Measurements from ENCODE around the gene MBD3L1. TPM values are rescaled to one million over a fixed set of nuclear protein-coding genes. Genes with fewer than 3 reads are reported as not detected.

MBD3L1 gene
- total and polyA plus RNA-seq, 4 experiments from 2014 or later: not detected

DNA sequence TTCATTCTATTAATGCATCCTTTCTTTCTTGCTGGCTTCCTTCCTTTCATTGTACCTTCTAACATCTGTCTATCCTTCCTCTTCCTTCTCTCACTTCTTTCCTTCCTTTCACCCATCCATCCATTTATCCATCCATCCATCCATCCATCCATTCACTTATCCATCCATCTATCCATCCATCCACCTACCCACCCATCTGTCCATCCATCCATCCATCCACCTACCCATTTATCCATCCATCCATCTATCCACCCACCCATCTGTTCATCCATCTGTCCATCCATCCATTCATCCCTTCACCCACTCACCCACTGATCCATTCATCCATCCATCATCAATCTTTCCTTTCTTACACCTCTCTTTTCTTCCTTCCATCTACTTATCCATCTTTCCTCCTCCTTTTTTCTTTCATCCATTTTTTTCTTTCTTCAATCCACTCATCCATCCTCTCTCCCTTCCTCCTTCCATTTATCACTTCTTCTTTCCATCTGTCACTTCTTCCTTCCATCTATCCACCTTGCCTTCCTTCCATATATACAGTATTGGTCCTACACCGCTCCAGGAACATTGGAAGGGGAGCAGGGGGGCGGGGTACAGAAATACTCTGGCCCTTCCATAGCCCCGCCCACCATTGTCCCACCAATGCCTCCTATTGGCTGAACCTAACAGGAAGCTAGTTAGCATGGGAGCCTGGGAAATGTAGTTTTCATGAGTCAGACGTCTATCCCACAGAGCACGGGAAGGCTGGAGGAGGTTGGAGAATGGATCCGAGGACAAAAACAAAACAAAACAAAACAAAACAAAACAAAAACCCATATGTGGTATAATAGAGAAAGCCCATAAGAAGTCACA, 45.9 kb downstream of the MBD3L1 start:
- Histone ChIP-seq H3K36me3 (ENCODE audit: insufficient read depth, low read length) (no peaks in the 10 kb centered on the region), H3K4me1 (ENCODE audit: insufficient read depth, low read length) (no peaks in the 10 kb centered on the region), H3K9me3 (ENCODE audit: control insufficient read depth in 1 of 2, low read length in 2 of 2) (no peaks in the 10 kb centered on the region), H3K4me3 (ENCODE audit: low read length in 2 of 2) (no peak overlapping the region), H3K27me3 (ENCODE audit: insufficient read depth, low read length) (peaks cover 3% of the 10 kb centered on the region), H3K27ac (ENCODE audit: low read depth, low read length) (no peak overlapping the region)
- Mint-ChIP-seq H3K36me3 (peaks cover 0 to 3% of the 10 kb centered on the region in 2 donors), H3K4me1 (no peaks in the 10 kb centered on the region), H3K27ac (no peak overlapping the region), H3K4me3 (no peak overlapping the region), H3K27me3 (peaks cover 22 to 25% of the 10 kb centered on the region in 2 donors), H3K9me3 (peaks cover 0 to 27% (median 16%) of the 10 kb centered on the region in 8 donors)
- intact Hi-C loops (cut with micrococcal nuclease): no loop called here
- ChIA-PET CTCF (ENCODE audit: partially characterized antibody) (no interaction called here), POLR2A (ENCODE audit: partially characterized antibody) (no interaction called here)
- DNase-seq: no peak

DNA sequence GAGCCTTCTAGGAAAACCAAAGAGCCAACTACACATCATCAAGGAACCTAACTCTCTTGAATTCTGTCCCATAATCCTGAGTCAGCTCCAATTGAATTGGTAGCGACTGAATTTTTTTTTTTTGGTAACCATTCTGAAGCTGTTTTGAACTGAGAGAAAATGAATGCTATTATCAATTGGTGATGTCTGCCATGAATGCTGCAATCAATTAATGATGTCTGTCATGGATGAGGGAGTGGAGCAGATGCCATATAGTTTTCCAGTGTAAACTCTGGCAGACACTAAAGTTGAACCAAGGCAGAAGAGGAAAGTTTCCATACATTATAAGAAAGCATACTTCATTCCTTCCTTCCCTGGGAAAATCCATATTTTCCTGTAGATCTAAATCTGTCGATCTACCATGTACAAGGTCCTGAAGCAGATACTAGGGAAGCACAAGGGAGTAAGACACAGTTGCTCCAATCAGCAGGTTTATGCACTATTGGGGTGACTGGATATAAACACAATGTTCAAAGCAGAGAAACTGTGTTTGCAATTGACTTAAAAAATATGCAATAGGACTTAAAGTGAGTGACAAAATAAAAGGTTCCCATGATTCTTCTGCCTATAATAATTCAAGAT, 48.8 kb downstream of the MBD3L1 start:
- ChIA-PET CTCF (ENCODE audit: partially characterized antibody) (no interaction called here), POLR2A (ENCODE audit: partially characterized antibody) (no interaction called here)
- Histone ChIP-seq H3K9me3 (ENCODE audit: control insufficient read depth in 1 of 2, low read length in 2 of 2) (no peaks in the 10 kb centered on the region), H3K27ac (ENCODE audit: low read depth, low read length) (no peak overlapping the region), H3K36me3 (ENCODE audit: insufficient read depth, low read length) (no peaks in the 10 kb centered on the region), H3K27me3 (ENCODE audit: insufficient read depth, low read length) (peaks cover 3% of the 10 kb centered on the region), H3K4me1 (ENCODE audit: insufficient read depth, low read length) (no peaks in the 10 kb centered on the region), H3K4me3 (ENCODE audit: low read length in 2 of 2) (no peak overlapping the region)
- intact Hi-C loops (cut with micrococcal nuclease): no loop called here
- peaks cover 0 to 27% (median 16%) of the 10 kb centered on the region in 8 donors for H3K9me3 Mint-ChIP-seq
- H3K4me3 Mint-ChIP-seq: no peak overlapping the region
- H3K27ac Mint-ChIP-seq: no peak overlapping the region
- no peaks in the 10 kb centered on the region for H3K4me1 Mint-ChIP-seq
- DNase-seq: no peak
- peaks cover 20% of the 10 kb centered on the region in 2 donors for H3K27me3 Mint-ChIP-seq
- H3K36me3 Mint-ChIP-seq: peaks cover 0 to 3% of the 10 kb centered on the region in 2 donors

DNA sequence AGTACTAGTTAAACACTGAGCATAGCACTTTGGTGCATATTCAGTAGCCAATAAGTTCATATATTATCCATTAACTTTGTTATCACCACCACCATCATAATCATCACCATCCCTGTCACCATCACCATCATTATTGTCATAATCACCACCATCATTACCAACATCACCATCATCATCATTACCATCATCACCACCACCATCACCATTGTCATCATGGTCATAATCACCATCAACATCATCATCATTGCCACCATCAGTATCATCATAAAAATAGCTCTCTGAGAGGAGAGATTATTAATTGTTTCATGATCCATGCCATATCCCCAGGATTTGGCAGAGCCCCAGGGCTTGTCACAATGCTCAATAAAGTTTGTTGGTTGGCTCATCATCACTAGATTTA, 49.3 kb downstream of the MBD3L1 start:
- Mint-ChIP-seq H3K27me3 (peaks cover 20% of the 10 kb centered on the region in 2 donors), H3K36me3 (peaks cover 0 to 3% of the 10 kb centered on the region in 2 donors), H3K4me3 (no peak overlapping the region), H3K9me3 (peaks cover 0 to 27% (median 16%) of the 10 kb centered on the region in 8 donors), H3K4me1 (no peaks in the 10 kb centered on the region), H3K27ac (no peak overlapping the region)
- intact Hi-C loops (cut with micrococcal nuclease): no loop called here
- POLR2A ChIA-PET (ENCODE audit: partially characterized antibody): no interaction called here
- CTCF ChIA-PET (ENCODE audit: partially characterized antibody): no interaction called here
- H3K4me3 ChIP-seq (ENCODE audit: low read length in 2 of 2): no peak overlapping the region
- no peak for DNase-seq
- H3K4me1 ChIP-seq (ENCODE audit: insufficient read depth, low read length): no peaks in the 10 kb centered on the region
- no peak overlapping the region for H3K27ac ChIP-seq (ENCODE audit: low read depth, low read length)
- no peaks in the 10 kb centered on the region for H3K36me3 ChIP-seq (ENCODE audit: insufficient read depth, low read length)
- H3K9me3 ChIP-seq (ENCODE audit: control insufficient read depth in 1 of 2, low read length in 2 of 2): no peaks in the 10 kb centered on the region
- H3K27me3 ChIP-seq (ENCODE audit: insufficient read depth, low read length): peaks cover 3% of the 10 kb centered on the region

DNA sequence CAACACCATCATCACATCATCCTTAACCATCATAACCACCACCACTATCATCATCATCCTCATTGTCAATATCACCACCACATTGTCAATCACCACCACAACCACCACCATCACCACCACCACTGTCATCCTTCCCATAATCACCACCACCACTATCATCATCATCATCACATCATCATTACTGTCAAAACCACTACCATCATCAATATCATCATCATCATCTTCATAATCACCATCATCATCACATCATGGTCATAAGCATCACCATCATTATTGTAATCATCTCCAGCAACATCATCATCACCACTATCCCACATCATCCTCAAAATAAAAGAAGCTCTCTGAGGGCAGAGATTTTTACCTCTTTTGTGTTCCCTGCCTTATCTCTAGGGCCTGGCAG, 52.2 kb downstream of the MBD3L1 start:
- Mint-ChIP-seq H3K4me3 (no peak overlapping the region), H3K36me3 (no peaks in the 10 kb centered on the region), H3K27ac (no peak overlapping the region), H3K27me3 (peaks cover 4 to 6% of the 10 kb centered on the region in 2 donors), H3K4me1 (no peaks in the 10 kb centered on the region), H3K9me3 (peaks cover 0 to 18% (median 11%) of the 10 kb centered on the region in 8 donors)
- ChIA-PET CTCF (ENCODE audit: partially characterized antibody) (no interaction called here), POLR2A (ENCODE audit: partially characterized antibody) (no interaction called here)
- intact Hi-C loops (cut with micrococcal nuclease): no loop called here
- H3K4me1 ChIP-seq (ENCODE audit: insufficient read depth, low read length): no peaks in the 10 kb centered on the region
- no peak overlapping the region for H3K27ac ChIP-seq (ENCODE audit: low read depth, low read length)
- no peak overlapping the region for H3K4me3 ChIP-seq (ENCODE audit: low read length in 2 of 2)
- H3K9me3 ChIP-seq (ENCODE audit: control insufficient read depth in 1 of 2, low read length in 2 of 2): no peaks in the 10 kb centered on the region
- no peaks in the 10 kb centered on the region for H3K36me3 ChIP-seq (ENCODE audit: insufficient read depth, low read length)
- H3K27me3 ChIP-seq (ENCODE audit: insufficient read depth, low read length): no peaks in the 10 kb centered on the region
- DNase-seq: no peak

DNA sequence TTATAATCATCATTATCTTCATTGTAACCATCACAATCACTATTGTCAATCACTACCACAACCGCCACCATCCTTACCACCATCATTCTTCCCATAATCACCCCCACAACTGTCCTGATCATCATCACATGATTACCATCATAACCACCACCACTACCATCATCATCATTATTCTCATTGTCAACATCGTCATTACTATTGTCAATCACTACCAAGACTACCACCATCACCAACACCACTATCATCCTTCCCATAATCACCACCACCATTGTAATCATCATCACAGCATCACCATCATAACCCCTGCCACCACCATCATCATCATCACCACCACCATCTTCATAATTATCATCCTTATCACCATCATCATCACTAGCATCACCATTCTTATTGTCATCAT, 55.2 kb downstream of the MBD3L1 start:
- CTCF ChIA-PET (ENCODE audit: partially characterized antibody): no interaction called here
- Mint-ChIP-seq H3K27me3 (peaks cover 0 to under 1% of the 10 kb centered on the region in 2 donors), H3K9me3 (peaks cover 0 to 3% (median 0%) of the 10 kb centered on the region in 8 donors), H3K36me3 (no peaks in the 10 kb centered on the region), H3K4me3 (no peak overlapping the region), H3K27ac (no peak overlapping the region), H3K4me1 (no peaks in the 10 kb centered on the region)
- Histone ChIP-seq H3K27me3 (ENCODE audit: insufficient read depth, low read length) (no peaks in the 10 kb centered on the region), H3K36me3 (ENCODE audit: insufficient read depth, low read length) (no peaks in the 10 kb centered on the region), H3K4me3 (ENCODE audit: low read length in 2 of 2) (no peak overlapping the region), H3K9me3 (ENCODE audit: control insufficient read depth in 1 of 2, low read length in 2 of 2) (no peaks in the 10 kb centered on the region), H3K27ac (ENCODE audit: low read depth, low read length) (no peak overlapping the region), H3K4me1 (ENCODE audit: insufficient read depth, low read length) (no peaks in the 10 kb centered on the region)
- intact Hi-C loops (cut with micrococcal nuclease): no loop called here
- DNase-seq: no peak
- POLR2A ChIA-PET (ENCODE audit: partially characterized antibody): no interaction called here

DNA sequence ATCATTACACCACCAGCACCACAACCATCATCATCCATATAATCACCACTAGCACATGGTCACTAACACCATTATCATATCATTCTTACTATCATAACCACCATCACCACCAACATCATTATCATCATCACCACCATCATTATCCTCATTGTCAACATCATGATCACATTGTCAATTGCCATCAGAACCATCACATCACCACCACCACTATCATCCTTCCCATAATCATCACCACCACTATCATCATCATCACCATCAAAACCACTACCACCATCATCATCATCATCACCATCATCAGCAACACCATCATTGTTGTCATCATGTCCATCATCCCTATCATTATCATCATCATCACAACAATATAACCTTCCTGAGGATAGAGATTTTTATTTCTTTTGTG, 58.1 kb downstream of the MBD3L1 start:
- Mint-ChIP-seq H3K9me3 (no peaks in the 10 kb centered on the region), H3K27ac (no peak overlapping the region), H3K36me3 (no peaks in the 10 kb centered on the region), H3K4me3 (no peak overlapping the region), H3K4me1 (no peaks in the 10 kb centered on the region), H3K27me3 (no peaks in the 10 kb centered on the region)
- DNase-seq: no peak
- intact Hi-C loops (cut with micrococcal nuclease): no loop called here
- Histone ChIP-seq H3K36me3 (ENCODE audit: insufficient read depth, low read length) (no peaks in the 10 kb centered on the region), H3K27me3 (ENCODE audit: insufficient read depth, low read length) (no peaks in the 10 kb centered on the region), H3K4me1 (ENCODE audit: insufficient read depth, low read length) (no peaks in the 10 kb centered on the region), H3K9me3 (ENCODE audit: control insufficient read depth in 1 of 2, low read length in 2 of 2) (no peaks in the 10 kb centered on the region), H3K27ac (ENCODE audit: low read depth, low read length) (no peak overlapping the region), H3K4me3 (ENCODE audit: low read length in 2 of 2) (no peak overlapping the region)
- ChIA-PET POLR2A (ENCODE audit: partially characterized antibody) (no interaction called here), CTCF (ENCODE audit: partially characterized antibody) (no interaction called here)
